GM18505 (cell line): ENCODE data around the gene SPIN1.

Experiments used
- ATAC-seq: cut with Tn5 transposase; IDR thresholded peaks from one replicate; pipeline ENCODE4 v1.9.1; 2021; ENCODE audit not compliant: unreplicated experiment
- POLR2A ChIP-seq: IDR thresholded peaks from 4 replicates; pipeline ENCODE4 v1.6.1; 2011; ENCODE audit warnings: borderline replicate concordance; ENCODE audit not compliant: insufficient read depth, insufficient read length; ENCODE audit errors: extremely low read depth

SPIN1 gene

GRCh38 chr9:88501086-88501485 is 112.8 kb downstream of the SPIN1 start:
- no peak for TF ChIP-seq POLR2A
- no peak for ATAC-seq

- no peak for ATAC-seq
- no peak for TF ChIP-seq POLR2A
Measured at GRCh38 chr9:88502552-88503034, 114.3 kb downstream of the SPIN1 start.

GRCh38 chr9:88503081-88503844 is 115.0 kb downstream of the SPIN1 start:
- no peak for ATAC-seq
- no peak for TF ChIP-seq POLR2A

GRCh38 chr9:88503845-88504764 is 115.9 kb downstream of the SPIN1 start:
- ATAC-seq: no peak
- no peak for TF ChIP-seq POLR2A

- no peak for TF ChIP-seq POLR2A
- ATAC-seq: no peak
Measured at GRCh38 chr9:88508326-88508725, 120.1 kb downstream of the SPIN1 start.

GRCh38 chr9:88511906-88512305 is 123.7 kb downstream of the SPIN1 start:
- ATAC-seq: no peak
- TF ChIP-seq POLR2A: no peak

- no peak for ATAC-seq
- TF ChIP-seq POLR2A: no peak
Measured at GRCh38 chr9:88514247-88514646, 126.0 kb downstream of the SPIN1 start.

GRCh38 chr9:88521308-88521707 is 133.1 kb downstream of the SPIN1 start:
- no peak for TF ChIP-seq POLR2A
- no peak for ATAC-seq

GRCh38 chr9:88522360-88522759 is 134.1 kb downstream of the SPIN1 start:
- no peak for ATAC-seq
- no peak for TF ChIP-seq POLR2A

- TF ChIP-seq POLR2A: no peak
- no peak for ATAC-seq
Measured at GRCh38 chr9:88523056-88523455, 134.8 kb downstream of the SPIN1 start.

- ATAC-seq: no peak
- TF ChIP-seq POLR2A: no peak
Measured at GRCh38 chr9:88524911-88525310, 136.7 kb downstream of the SPIN1 start.

- no peak for ATAC-seq
- no peak for TF ChIP-seq POLR2A
Measured at GRCh38 chr9:88527618-88528017, 139.4 kb downstream of the SPIN1 start.
